Ammon's horn (tissue), 1 donor: Measurements from ENCODE around the gene PSD.
A peak's percentile ranks its signal among the peaks of the same experiment; 100 is the strongest.

Experiments used
- DNase-seq: peaks from one replicate; pipeline ENCODE4 v3.0.0-alpha.2; 2016; ENCODE audit warnings: low spot score

The PSD gene

GRCh38 chr10:102404361-102405107, 14.1 kb downstream of the PSD start:
- DNase-seq, result no peak

DNA sequence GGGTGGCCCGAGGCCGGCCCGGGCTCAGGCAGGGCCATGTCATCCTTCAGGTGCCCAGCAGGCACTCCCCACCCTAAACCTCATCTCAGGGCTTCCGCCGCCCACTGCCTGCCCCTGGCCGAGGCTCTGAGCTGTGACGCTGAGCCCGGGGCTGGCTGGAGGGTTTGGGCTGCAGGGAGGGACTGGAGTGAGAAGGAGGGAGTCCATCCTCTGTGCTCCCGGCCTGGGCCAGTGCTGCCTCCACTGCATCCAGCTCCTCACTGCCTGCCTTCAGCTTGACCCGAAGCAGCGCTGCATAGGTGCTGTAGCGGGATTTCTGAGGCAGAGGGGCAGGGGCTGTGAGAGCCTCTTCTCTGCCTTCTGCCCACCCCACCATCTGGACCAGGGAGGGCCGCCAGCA, 15.5 kb downstream of the PSD start:
- DNase-seq, result no peak

DNA sequence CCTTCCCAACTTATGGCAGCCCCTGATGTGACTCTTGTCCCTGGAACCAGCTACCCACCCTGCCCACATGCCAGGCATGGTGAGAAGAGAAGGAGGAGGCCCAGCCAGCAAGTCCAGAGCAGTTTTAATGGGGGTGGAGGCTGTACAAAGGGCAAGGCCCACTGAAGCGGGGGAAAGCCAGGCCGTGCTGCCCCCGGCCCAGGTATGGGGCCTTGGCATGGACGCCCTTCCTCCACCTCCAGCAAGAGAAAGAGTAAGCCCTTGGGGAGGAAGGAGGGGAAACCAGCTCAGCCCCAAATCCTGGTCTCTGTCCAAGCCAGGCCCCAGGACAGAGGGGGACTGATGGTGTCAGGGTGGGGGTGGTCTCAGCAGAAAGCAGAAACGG, 16.1 kb downstream of the PSD start:
- no peak for DNase-seq

- DNase-seq, result no peak
Observed at GRCh38 chr10:102401735-102402511, 16.7 kb downstream of the PSD start.

GRCh38 chr10:102401342-102401654, 17.3 kb downstream of the PSD start:
- no peak for DNase-seq

GRCh38 chr10:102400598-102401341, 17.8 kb downstream of the PSD start:
- DNase-seq, result no peak

DNA sequence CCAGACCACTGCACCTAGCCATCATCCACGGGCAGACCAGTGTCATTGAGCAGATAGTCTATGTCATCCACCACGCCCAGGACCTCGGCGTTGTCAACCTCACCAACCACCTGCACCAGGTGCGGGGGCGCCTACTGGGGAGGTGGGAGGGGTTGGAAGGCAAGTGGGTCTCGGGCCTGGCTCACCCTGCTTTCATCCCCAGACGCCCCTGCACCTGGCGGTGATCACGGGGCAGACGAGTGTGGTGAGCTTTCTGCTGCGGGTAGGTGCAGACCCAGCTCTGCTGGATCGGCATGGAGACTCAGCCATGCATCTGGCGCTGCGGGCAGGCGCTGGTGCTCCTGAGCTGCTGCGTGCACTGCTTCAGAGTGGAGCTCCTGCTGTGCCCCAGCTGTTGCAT, 18.5 kb downstream of the PSD start:
- no peak for DNase-seq

DNA sequence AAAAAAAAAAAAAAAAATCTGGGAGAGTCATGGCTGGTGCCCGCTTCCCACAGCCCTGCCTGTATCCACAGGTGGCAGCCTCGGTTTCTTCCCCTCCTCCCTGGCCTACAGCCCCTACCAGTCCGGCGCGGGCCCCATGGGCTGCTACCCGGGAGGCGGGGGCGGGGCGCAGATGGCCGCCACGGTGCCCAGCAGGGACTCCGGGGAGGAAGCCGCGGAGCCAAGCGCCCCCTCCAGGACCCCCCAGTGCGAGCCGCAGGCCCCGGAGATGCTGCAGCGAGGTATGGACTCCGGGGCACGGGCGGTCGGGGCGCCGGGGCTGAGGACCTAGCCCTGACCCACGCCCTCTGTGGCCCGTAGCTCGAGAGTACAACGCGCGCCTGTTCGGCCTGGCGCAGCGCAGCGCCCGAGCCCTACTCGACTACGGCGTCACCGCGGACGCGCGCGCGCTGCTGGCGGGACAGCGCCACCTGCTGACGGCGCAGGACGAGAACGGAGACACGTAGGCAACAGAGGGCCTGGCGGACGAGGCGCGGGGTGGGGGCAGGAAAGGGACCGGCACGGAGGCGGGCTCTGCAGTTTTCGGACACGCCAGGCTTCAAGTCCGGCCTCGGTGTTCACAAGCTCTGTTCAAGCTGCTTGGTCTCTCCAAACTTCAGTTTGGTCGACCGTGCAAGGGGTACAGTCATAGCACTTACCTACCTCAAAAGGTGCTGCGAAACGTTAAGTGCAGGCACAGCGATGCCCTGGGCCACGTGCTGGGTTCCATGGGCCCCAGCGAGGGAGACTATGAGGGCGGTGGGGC, 19.2 kb downstream of the PSD start:
- peak; percentile 94 for DNase-seq

DNA sequence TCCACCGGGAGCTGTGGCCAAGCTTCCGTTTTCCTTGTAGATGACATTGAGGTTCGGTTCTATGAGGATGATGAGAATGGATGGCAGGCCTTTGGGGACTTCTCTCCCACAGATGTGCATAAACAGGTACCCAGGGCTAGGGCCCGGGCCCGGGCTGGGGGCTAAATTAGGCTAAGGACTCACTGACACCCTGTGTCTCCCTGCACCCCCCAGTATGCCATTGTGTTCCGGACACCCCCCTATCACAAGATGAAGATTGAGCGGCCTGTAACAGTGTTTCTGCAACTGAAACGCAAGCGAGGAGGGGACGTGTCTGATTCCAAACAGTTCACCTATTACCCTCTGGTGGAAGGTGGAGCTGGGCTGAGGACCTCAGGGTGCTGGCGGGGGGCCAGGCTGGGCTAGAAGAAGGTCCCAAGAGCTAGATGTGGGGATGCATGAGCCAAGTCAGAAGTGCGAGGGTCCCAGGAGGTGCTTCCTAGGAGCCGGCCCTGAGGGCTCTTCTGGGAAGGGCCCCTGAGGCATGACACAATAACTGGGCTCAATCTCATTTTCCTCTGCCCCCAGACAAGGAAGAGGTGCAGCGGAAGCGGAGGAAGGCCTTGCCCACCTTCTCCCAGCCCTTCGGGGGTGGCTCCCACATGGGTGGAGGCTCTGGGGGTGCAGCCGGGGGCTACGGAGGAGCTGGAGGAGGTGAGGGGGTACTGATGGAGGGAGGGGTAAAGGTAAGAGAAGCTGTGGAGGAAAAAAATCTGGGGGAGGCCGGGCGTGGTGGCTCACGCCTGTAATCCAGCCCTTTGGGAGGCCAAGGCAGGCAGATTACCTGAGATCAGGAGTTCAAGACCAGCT, 20.2 kb downstream of the PSD start:
- no peak for DNase-seq

DNA sequence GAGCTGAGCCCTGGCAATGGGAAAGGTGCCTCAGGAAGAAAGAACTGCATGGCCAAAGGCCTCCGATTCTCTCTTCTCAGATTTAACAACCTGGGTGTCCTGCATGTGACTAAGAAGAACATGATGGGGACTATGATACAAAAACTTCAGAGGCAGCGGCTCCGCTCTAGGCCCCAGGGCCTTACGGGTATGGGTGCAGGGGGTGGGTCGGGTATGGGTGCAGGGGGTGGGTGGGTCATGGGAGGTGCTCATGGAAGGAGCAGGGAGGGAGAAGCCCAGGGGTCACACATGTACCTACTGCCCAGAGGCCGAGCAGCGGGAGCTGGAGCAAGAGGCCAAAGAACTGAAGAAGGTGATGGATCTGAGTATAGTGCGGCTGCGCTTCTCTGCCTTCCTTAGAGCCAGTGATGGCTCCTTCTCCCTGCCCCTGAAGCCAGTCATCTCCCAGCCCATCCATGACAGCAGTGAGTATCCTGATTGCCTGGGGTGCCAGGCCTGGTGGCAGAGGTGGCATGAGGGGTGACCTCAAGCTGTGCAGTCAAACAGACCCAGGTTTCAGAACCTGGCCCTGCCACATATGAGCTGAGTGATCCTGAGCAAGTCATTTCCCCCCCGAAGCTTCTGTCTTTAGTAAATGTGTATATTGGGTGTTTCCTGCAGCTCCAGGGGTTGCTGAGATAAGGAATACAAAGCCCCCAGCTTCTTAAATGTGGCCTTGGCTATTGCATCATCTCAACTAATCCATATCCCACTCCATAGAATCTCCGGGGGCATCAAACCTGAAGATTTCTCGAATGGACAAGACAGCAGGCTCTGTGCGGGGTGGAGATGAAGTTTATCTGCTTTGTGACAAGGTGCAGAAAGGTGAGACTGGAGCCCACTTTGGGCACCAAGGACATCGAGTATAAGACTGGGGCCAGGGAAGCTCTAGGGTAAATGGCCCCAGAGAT, 21.1 kb downstream of the PSD start:
- DNase-seq, result no peak

DNA sequence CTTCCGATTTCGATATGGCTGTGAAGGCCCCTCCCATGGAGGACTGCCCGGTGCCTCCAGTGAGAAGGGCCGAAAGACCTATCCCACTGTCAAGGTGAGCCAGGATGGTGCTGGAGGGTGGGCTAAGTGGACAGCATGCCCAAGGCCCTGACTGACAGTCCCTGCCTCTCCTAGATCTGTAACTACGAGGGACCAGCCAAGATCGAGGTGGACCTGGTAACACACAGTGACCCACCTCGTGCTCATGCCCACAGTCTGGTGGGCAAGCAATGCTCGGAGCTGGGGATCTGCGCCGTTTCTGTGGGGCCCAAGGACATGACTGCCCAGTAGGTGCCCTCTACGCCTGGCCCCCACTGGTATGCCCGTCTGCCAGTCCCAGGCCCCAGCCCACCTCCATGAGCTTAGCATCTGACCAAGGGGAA, 21.8 kb downstream of the PSD start:
- no peak for DNase-seq

- DNase-seq, result no peak
Observed at GRCh38 chr10:102396317-102396650, 22.3 kb downstream of the PSD start.

DNA sequence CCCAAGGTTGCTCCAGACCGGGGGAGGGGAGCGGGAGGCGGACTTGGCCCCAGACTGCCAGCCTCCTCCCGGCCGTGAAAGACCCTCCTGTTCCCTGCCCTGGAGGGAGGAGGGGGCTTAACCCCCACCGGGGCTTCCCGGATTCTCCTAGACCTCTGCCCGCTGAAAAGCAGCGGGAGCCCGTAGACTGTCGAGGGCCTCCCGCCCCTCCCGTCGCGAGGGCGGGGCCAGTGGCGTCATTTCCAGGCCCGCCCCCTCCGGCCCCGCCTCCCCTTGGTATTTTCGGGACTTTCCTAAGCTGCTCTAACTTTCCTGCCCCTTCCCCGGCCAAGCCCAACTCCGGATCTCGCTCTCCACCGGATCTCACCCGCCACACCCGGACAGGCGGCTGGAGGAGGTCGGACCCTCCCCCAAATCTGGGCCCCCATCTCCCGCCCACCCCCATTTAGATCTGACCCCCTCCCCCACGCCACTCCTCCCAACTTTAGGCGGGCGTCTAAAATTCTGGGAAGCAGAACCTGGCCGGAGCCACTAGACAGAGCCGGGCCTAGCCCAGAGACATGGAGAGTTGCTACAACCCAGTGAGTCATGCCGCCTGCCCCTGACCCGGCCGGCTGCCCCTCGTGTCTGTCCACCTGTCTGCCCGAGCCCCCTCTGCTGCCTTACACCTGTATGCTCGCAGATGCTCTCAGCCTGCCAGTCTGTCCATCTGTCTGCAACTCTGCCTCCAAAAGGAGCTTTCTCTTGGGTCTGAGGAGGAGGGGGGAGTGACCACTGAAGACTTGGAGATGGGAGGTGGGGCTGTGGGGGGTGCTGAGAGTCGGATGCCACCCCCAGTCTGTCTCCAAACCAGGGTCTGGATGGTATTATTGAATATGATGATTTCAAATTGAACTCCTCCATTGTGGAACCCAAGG, 22.9 kb downstream of the PSD start, which contains the start of gene NFKB2:
Gene NFKB2 (plus strand): TSS at position 306 of the 917 bp plus-strand sequence. CDS start 255 bp downstream, at position 561.
- DNase-seq, result peak; percentile 88

- DNase-seq, result no peak
Observed at GRCh38 chr10:102394801-102395399, 23.7 kb downstream of the PSD start.

DNA sequence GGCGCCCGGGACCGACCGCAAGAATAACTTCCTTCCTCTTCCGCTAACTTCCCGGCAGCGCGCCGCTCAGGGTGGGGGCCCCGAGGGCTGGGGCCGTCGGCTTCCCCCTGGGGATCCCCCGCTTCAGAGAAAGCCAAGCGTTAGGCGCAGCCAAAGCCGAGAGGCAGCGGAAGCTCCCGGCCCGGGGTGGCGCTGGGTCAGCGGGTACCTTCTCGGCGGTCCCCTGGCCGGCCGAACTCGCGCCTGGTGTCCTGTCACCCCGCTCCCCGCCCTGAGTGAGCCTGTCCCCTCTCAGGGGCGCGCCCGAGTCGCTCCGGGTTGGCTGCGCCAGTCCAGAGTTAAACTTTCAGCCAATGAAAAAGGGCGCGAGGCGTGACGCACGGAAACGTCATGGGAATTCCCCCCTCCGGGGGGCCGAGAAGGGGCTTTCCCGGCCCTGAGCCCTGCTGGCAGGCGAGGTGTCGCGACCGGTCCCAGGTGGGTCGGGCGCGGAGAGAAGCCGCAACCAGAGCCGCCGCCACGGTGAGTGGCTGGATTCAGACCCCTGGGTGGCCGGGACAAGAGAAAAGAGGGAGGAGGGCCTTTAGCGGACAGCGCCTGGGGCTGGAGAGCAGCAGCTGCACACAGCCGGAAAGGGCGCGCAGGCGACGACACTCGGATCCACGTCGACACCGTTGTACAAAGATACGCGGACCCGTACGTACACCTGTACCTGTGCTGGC, 24.3 kb downstream of the PSD start:
- DNase-seq, result peak; percentile 85

GRCh38 chr10:102393411-102394078, 25.0 kb downstream of the PSD start:
- DNase-seq, result no peak

DNA sequence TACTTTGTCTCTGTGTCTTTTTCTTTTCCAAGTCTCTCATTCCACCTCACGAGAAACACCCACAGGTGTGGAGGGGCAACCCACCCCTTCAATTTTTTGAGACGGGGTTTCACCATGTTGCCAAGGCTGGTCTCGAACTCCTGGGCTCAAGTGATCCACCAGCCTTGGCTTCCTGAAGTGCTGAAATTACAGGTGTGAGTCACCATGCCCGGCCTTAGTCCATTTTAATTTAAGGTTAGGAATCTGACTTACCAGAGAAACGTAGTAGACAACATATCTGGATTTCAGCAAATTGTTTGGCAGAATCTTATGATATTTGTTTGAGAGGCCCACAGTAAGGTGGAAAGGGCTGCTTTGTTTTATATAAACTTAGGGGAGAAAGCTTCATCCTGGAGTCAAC, 26.3 kb downstream of the PSD start:
- no peak for DNase-seq
